ENCODE measurements around the gene NKX2-8.

Gene NKX2-8

DNA sequence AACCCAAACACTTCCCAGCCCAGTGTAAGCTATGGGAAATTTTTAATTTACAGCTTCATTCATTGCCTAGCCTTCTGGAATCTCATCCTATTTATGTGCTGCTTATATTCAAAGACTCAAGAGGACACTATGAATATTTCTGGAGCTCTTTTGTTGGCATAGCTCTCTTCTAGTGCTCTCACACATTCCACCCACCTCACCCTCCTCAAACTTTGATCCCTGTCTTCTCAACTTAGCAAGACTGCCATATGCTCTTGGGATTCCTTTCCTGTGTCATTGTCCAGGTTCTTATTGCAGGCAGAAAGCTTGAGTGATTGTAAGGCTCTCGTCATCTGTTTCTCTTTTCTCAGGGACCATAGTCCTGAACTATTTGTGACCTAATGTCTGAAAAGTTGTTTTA is 44.4 kb downstream of the NKX2-8 start:
- H3K9me3 ChIP-seq: no peaks in the 10 kb centered on the region
- no peak for DNase-seq
- TF ChIP-seq, protein P1, sequence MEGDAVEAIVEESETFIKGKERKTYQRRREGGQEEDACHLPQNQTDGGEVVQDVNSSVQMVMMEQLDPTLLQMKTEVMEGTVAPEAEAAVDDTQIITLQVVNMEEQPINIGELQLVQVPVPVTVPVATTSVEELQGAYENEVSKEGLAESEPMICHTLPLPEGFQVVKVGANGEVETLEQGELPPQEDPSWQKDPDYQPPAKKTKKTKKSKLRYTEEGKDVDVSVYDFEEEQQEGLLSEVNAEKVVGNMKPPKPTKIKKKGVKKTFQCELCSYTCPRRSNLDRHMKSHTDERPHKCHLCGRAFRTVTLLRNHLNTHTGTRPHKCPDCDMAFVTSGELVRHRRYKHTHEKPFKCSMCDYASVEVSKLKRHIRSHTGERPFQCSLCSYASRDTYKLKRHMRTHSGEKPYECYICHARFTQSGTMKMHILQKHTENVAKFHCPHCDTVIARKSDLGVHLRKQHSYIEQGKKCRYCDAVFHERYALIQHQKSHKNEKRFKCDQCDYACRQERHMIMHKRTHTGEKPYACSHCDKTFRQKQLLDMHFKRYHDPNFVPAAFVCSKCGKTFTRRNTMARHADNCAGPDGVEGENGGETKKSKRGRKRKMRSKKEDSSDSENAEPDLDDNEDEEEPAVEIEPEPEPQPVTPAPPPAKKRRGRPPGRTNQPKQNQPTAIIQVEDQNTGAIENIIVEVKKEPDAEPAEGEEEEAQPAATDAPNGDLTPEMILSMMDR (IDR thresholded peaks at IDR 0.05; ENCODE audit: low read depth, low read length): no peak
- no peak overlapping the region for H3K4me3 ChIP-seq (ENCODE audit: low read depth, low read length)
- no peaks in the 10 kb centered on the region; the same call in 1 of the 2 replicates for H3K27me3 ChIP-seq
- no peaks in the 10 kb centered on the region for H3K36me3 ChIP-seq
- H3K4me1 ChIP-seq: no peaks in the 10 kb centered on the region

Measured in BE2C (cell line).